ENCODE data around the gene KDM6A. TPM values are rescaled to one million over a fixed set of nuclear protein-coding genes. Genes with fewer than 3 reads are reported as not detected.

The KDM6A gene
- polyA plus RNA-seq, 1 donor (not counting 4 experiments of a cell fraction or from before 2014, with no cell fraction given) = 64.2 TPM

GRCh38 chrX:45046417-45046816, 173.4 kb downstream of the KDM6A start:
- Histone ChIP-seq H3K27ac (ENCODE audit: control insufficient read depth, insufficient read depth, low read length) (no peak overlapping the region), H3K36me3 (ENCODE audit: control insufficient read depth in 2 of 2, extremely low read depth in 1 of 2, insufficient read depth in 2 of 2, low read length in 2 of 2) (peaks cover 0 to 3% of the 10 kb centered on the region in 2 experiments), H3K4me1 (ENCODE audit: control insufficient read depth, extremely low read depth, insufficient read depth, low read length) (peaks cover 5% of the 10 kb centered on the region), H2AFZ (ENCODE audit: control insufficient read depth, low read length) (no peak overlapping the region), H3K79me2 (ENCODE audit: control insufficient read depth, insufficient read depth, low read length) (peaks cover 20% of the 10 kb centered on the region), H3K27me3 (ENCODE audit: control insufficient read depth, extremely low read depth, insufficient read depth, low read length) (no peaks in the 10 kb centered on the region), H4K20me1 (ENCODE audit: control insufficient read depth, extremely low read depth, insufficient read depth, low read length) (no peaks in the 10 kb centered on the region), H3K9me3 (ENCODE audit: control insufficient read depth, low read depth, low read length) (no peaks in the 10 kb centered on the region), H3K9me1 (ENCODE audit: control insufficient read depth, extremely low read depth, insufficient read depth, low read length) (no peaks in the 10 kb centered on the region), H3K4me2 (ENCODE audit: control insufficient read depth, extremely low read depth, insufficient read depth, low read depth, low read length) (no peak overlapping the region), H3K4me3 (ENCODE audit: control insufficient read depth in 2 of 3, extremely low read depth in 1 of 3, insufficient read depth in 2 of 3, low read depth in 1 of 3, low read length in 3 of 3) (no peak overlapping the region), H3K9ac (ENCODE audit: control insufficient read depth, extremely low read depth, insufficient read depth, low read length) (no peak overlapping the region)
- TF ChIP-seq CTCF (optimal IDR thresholded peaks at IDR 0.05 in 1 of 3, IDR thresholded peaks at IDR 0.05 in 1 of 3, conservative IDR thresholded peaks at IDR 0.05 in 1 of 3; ENCODE audit: extremely low read depth in 1 of 3, insufficient read depth in 2 of 3, low read length in 3 of 3) (no peak), EZH2 (IDR thresholded peaks at IDR 0.05; ENCODE audit: low read length) (no peak)
- DNase-seq (ENCODE audit: low read depth, low spot score) (no peak), FAIRE-seq (no peak)
- dilution Hi-C loops (cut with MboI; ENCODE audit: extremely low pct_ligation_motif_present, low sequenced_read_pairs) = no loop called here

DNA sequence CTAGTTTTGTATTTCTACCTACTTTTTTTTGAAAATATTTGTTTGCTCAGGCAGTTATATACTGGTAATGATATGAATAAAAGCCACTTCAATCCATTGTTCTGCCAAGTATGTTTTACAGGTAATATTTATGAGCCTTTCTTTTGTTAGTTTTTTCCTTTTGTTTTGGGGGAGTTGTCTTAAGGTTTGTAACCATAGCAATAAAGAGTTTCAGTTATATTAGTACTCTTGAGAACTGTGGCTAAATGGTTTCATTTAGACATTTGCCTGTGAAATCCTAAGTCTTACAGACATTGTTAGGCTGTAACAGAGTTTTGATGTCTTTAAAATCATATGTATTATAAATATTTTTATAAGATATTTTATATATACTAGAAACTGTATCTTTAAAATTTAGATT, 177.6 kb downstream of the KDM6A start:
- H3K4me1 ChIP-seq (ENCODE audit: control insufficient read depth, extremely low read depth, insufficient read depth, low read length) = peaks cover 5% of the 10 kb centered on the region
- no peak overlapping the region for H3K4me2 ChIP-seq (ENCODE audit: control insufficient read depth, extremely low read depth, insufficient read depth, low read depth, low read length)
- H2AFZ ChIP-seq (ENCODE audit: control insufficient read depth, low read length) = no peak overlapping the region
- no peaks in the 10 kb centered on the region for H3K9me3 ChIP-seq (ENCODE audit: control insufficient read depth, low read depth, low read length)
- DNase-seq (ENCODE audit: low read depth, low spot score) (no peak), FAIRE-seq (no peak)
- H3K27me3 ChIP-seq (ENCODE audit: control insufficient read depth, extremely low read depth, insufficient read depth, low read length) = no peaks in the 10 kb centered on the region
- H3K36me3 ChIP-seq (ENCODE audit: control insufficient read depth in 2 of 2, extremely low read depth in 1 of 2, insufficient read depth in 2 of 2, low read length in 2 of 2) = peaks cover 4 to 5% of the 10 kb centered on the region in 2 experiments
- H3K27ac ChIP-seq (ENCODE audit: control insufficient read depth, insufficient read depth, low read length) = no peak overlapping the region
- no peaks in the 10 kb centered on the region for H3K9me1 ChIP-seq (ENCODE audit: control insufficient read depth, extremely low read depth, insufficient read depth, low read length)
- H4K20me1 ChIP-seq (ENCODE audit: control insufficient read depth, extremely low read depth, insufficient read depth, low read length) = no peaks in the 10 kb centered on the region
- dilution Hi-C loops (cut with MboI; ENCODE audit: extremely low pct_ligation_motif_present, low sequenced_read_pairs) = no loop called here
- no peak overlapping the region for H3K4me3 ChIP-seq (ENCODE audit: control insufficient read depth in 2 of 3, extremely low read depth in 1 of 3, insufficient read depth in 2 of 3, low read depth in 1 of 3, low read length in 3 of 3)
- TF ChIP-seq EZH2 (IDR thresholded peaks at IDR 0.05; ENCODE audit: low read length) (no peak), CTCF (optimal IDR thresholded peaks at IDR 0.05 in 1 of 3, IDR thresholded peaks at IDR 0.05 in 1 of 3, conservative IDR thresholded peaks at IDR 0.05 in 1 of 3; ENCODE audit: extremely low read depth in 1 of 3, insufficient read depth in 2 of 3, low read length in 3 of 3) (no peak)
- peaks cover 21% of the 10 kb centered on the region for H3K79me2 ChIP-seq (ENCODE audit: control insufficient read depth, insufficient read depth, low read length)
- no peak overlapping the region for H3K9ac ChIP-seq (ENCODE audit: control insufficient read depth, extremely low read depth, insufficient read depth, low read length)
